Stimulated activated CD8-positive, alpha-beta memory T cell treated with anti-CD3 and anti-CD28 coated beads, Interleukin-2, amount 100 ng/mL, for 1 hour (primary cell): ENCODE results near the gene TOP3B.
A peak's percentile ranks its signal among the peaks of the same experiment; 100 is the strongest.

ENCODE experiments used
- DNase-seq, 2 donors: peaks; one replicate each; pipeline ENCODE4 v3.0.0-alpha.2; 2020; ENCODE audit warnings: low read depth in 2 of 2

TOP3B gene

DNA sequence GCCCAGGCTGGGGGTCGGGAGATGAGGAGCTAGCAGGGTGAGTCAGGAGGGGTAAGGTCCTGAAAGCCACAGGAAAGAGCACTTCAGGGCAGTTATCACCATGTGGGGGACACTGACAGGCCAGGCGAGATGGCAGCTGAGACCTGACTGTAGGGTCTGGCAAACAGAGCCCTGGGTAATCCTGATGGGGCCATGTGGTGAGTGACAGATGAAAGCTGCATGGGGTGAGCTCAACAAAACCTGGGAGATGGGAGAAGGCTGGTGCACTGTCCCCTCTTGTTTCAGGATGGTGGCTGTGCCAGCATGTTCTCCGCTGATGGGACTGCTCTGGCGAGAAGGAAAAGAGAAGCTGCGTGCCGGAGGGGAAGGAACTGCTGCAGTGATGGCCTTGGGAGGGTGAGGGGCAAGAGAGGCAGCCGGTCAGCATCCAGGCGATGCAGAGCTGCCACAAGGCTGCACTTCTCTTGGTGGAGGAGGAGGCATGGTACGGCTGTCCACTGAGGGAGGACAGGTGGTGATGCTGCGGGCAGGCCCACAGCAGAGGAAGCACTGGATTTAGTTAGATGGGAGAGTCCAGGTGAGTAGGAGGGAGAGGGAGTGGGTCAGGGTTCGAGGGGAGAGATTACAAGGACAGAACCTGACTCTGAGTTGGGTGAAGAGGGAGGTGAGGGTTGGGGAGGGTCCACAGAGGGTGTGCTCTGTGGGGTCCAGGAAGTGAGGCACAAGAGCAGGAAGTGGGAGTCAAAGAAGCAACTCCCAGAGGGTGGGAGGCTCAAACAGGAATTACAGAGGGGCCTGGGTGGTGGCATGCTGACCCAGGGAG is 3.8 kb downstream of the TOP3B start:
- DNase-seq: no peak

DNA sequence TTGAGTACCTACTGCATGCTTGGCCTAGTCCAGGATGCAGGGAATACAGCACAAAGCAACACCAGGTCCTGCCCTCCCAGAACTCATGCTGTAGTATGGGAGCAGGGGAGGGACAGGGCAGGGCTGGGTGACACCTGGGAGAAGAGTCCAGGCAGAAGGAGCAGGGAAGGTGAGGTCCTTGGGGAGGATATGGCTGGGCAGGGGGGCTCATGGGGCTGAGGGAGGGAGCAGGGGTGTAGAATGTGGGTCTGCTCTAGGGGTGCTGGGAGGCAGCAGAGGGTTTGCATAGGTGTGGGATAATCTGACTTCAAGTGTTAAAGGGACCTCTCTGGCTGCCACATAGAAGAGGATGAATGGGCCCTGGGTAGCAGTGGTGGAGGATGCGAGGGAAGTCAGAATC is 4.8 kb downstream of the TOP3B start:
- DNase-seq: no peak

DNA sequence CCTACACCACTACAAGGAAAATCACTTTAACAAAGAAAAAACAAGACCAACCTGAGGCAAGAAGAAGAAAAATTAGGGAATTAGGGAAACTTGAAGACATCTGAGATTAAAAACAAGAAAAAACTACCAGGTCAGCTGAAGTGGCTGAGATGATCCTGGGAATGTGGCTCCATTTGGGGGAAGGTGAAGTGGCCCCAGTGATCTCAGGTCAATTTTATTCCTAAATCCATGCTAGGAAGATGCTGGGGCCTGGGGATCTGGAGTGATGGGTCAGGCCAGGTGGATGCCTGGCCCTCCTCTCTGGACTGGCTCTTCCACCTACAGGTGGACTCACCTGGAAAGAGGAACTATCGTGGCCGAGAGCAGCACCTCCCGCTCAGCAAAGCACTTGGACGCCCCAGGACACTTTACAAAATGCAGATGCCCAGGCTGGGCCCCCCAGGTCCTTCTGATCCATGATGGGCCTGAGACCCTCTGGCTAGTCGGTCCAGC is 6.7 kb downstream of the TOP3B start:
- DNase-seq: no peak

DNA sequence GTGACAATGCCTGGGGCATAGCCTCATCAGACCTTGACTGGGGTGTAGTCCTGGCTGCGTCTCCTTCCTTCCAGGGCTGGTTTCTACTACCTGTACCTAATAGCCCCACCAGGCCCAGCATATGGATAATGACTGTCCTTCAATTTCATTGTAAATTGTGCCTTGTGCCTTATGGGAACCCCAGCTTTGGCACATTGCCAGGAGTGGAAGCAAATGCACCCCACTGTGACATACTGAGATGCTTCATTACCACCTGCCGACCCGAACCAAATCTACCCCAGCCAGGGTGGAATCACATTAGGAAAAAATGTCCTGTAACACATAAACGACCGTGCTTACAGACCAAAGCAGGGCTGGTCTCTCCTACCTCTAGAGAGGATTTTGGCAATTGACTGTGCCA is 7.3 kb downstream of the TOP3B start:
- no peak for DNase-seq

DNA sequence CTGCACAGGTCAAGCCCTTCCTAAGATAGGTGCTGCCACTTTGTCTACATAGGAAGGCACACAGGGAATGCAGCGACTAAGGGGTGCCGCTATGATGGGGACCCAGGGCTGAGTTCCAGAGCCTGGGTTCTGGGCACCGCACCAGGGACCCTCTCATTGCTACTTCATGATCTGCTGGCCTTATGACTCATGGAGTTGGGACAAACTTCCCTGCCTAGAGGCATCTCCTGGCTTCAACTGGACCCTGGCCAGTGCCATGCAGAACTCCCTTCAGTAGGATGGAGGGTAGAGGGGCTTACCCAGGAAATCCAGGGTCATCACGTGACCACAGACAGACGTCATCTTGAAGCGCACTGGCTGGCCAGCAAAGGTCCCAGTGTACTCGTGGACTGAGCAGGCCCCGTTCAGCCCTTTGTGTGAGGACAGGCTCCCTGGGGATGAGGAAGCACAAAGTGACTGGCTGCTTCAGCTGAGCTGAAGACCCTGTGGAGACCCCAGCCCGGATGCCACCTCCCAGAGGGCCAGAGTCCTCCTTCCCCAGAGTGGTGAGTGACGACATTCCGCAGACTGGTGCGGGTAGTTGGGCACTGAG is 8.4 kb downstream of the TOP3B start:
- no peak for DNase-seq

DNA sequence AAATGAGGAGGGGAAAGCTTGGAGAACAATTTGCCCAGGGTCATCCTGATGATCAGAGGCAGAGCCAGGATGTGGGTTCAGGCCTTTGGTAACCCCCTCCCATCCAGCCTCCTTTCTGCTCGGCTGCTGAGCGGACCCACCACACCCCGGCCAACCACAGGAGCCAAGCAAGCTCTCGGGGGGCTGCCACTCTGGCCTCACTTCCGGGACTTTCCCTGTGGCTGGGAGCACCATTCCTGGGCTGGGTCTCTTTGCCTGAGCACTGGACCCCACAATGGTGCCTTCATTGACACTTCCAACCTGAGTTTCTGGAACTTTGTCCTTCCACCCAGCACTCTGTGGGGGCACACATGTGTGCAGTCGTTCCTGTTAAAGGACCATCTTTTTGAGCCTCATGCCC is 9.8 kb downstream of the TOP3B start:
- DNase-seq: no peak

DNA sequence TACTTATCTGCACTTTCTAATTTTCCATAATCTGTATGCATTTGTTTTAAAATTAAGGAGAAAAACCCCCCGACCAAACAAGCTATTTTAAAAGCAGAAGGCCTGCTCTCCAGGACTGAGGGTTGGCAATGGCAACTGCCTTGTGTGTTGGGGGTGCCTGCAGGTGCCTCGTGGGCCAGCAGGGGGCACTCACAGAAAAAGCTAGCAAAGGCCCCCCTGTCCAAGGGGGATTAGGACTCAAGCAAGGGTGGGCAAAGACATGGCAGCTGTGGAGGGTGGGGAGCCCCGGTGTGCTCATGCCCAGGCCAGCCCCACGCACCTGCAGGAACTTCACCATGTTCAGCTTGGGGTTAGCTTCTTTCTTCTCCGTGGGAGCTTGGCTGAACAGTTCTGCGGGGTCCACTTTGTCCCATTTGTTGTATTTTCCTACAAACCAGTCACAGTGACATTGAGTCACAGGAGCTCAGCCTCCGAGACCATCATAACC is 10.3 kb downstream of the TOP3B start:
- DNase-seq: peak in 1 of 2 donors; percentile 21

DNA sequence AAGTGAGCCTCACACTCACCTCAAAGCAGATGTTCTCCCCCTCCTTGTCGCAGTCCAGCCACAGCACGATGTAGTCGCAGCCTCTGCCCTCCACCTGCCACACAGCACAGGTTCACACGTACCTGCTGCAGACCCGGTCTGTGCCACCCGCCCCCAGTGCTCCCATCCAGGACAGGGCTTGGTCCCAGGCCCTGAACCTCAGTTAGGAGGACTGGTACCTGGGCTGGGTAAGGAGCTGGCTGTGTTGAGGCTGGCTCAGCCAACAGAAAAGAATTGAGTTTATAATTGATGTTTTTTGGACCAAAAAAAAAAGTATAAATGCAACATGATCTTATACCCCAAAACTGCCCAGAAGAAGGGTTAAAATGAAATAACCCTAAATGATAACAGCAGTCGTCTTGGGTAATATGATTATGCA is 10.7 kb downstream of the TOP3B start:
- DNase-seq: no peak

DNA sequence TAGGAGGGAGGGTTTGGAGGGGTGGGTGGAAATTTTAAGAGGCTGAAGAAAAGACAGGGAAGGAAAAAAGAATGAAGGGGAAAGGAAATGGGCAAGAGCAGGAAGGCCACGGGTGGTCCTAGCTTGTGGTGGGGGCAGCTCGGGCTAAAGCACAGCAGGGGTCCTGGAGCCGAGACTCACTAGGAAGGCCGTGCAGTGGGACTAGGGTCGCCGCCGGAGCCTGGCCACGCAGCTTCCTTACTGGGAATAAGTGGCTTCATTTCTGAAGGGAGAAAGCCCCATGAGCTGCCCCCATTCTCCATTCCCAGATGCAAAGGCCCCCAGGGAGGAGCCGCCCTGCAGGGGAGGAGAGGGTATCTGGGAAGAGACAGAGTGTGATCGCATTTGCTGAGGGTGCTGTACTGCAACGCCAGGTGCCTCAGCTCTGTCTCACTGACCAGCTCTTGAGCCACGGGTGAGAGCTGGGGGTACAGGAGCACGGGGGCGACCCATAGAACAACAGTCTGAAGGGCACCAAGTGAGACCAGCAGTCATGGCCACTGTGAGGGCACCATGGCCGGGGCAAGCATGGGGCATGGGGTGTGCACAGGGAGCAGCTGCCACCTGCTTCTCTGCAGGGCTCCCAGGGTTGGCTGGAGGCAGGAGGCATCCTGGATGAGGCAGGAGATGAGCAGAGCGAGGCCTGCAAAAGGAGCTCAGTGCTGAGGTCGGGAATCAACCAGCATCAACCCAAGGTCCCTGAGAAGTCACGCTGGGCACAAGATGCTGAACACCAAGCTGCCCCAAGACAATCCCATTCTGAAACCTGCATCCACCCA is 11.6 kb downstream of the TOP3B start:
- no peak for DNase-seq

DNA sequence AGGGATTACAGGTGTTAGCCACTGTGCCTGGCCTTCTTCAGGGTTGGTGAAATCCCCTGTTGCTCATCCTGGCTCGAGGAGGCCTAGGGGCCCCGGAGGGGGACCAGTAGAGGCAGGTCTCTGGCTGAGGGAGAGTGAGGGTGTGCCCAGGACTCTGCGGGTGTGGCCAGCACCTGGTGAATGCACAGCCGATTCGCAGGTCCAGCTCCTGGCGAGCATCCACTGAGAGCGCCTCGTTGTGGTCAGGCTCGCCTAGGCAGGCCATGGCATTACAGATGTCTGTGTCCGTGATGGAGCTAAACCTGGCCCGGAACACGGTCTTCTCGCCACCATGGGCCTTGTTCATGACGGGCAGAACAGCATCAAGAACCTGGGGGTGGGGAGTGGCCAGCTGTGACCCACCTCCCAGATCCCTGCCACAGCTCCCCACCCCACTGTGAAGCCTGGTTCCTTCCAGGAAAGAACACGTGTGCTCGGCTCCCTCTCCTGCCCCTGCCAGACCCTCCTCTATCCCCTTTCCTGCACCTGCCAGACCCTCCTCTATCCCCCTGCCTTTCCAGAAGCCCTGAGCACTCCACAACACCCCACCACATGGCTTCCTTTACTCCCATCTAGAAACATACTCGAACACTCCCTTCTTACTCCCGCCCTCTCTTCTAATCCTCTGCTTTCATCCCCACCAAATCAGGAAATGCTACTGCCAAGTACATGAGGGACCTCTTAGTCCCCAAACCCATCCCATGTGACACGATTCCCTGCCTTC is 12.4 kb downstream of the TOP3B start:
- DNase-seq: no peak

DNA sequence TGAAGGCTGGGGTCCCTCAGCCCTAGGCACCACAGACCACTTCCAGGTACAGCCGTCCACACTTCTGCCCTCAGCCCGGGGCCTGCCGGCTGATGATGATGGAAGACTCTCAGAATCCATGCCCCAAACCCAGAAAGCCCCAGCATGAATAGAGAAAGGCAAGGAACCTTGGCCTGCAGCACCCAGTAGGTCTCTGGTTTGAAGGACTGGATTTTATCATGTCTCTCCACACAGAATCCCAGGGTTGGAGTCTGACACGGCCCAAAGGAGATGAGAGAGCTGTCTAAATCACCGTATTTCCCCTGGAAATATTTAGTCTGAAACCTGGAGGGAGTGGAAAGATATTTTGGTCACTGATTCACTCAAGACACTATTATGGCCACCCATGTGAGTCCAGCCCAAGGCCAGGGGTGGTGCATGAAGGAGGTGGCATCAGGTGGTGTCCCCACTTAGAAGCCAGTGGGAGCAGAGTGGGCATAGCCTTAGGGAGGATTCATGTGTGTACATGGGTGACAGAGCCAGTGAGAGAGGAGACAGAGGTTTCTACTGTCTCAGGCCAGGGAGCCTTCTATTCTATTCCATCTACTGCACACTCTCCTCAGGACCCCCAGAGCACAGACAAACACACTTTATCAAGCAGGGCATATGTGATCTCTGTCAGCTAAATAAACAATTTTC is 14.0 kb downstream of the TOP3B start:
- no peak for DNase-seq

DNA sequence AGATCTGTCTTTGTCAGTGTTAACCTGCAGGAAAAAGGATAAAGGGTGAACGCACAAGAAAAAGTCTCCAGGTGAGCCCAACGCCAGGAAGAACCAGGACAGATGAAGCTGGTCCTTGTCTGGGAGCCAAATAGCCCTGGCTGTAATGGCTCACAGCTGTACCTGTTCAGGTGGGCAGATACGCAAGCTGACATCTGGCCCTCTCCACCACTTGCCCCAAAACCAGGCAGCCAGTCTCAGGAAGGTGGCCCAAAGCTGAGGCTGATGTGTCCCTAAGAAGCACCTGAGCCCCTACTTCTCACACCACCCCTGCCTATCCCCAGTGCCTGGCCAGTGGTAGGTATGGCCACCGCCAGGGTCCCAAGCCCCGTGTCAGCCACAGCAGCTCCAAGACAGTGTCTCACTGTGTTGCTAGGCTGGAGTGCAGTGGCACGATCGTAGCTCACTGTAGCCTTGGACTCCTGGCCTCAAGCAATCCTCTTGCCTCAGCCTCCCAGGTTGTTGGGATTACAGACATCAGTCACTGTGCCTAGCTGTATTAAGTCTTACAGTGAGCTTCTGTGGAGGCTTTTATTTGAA is 14.8 kb downstream of the TOP3B start:
- DNase-seq: no peak

DNA sequence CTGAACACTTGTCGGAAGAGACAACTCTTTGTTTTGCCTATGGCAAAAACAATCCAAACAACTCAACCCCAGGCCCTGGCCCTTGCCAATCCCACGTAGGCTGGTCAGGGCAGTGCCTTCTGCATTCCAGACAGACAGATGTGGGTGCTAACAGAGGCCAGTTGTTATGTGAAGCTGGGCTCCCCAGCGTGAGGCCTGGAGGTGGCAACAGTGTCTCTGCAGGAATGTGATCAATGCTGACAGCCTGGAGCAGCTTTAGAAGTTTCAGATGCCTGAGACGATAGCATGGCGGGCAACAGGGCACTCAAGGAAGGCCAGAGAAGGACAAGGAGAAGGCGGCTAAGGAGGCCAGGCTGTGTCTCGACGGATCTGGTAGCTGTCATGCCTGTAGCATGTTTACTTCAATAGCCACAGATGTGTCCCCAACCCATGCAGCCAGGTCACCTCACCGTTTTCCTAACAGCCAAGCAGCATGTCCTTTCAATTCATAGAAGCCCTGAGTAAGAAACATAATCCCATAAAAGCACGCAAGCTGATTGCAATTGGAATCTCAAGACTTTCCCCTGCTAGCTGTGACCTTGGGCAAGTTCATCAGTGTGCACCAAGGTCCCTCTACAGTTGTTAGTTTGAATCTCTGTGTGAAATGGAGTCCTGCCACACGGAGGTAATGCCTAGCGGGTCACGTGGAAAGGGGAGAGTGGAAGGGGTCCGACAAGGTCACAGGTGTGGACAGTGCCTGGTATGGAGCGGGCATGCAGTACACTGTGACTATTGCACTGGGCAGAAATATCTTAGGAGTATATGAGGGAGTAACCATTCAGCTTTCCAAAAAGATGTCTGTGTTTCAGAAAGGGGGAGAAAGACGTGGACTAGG is 15.7 kb downstream of the TOP3B start:
- DNase-seq: no peak

DNA sequence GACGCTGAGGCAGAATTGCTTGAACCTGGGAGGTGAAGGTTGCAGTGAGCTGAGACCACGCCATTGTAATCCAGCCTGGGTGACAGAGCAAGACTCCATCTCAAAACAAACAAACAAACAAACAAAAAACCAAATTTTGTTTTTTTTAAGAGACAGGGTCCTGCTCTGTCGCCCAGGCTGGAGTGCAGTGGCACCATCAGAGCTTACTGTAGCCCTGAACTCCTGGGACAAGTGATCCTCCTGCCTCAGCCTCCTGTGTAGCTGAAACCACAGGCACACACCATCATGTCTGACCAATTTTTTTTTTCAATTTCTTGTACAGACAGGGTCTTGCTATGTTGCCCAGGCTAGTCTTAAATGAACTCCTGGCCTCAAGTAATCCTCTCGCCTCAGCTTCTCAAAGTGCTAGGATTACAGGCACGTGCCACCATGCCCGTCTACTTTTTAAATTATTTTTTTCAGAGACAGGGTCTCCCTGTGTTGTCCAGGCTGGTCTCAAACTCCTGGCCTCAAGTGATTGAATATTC is 16.8 kb downstream of the TOP3B start:
- DNase-seq: no peak

DNA sequence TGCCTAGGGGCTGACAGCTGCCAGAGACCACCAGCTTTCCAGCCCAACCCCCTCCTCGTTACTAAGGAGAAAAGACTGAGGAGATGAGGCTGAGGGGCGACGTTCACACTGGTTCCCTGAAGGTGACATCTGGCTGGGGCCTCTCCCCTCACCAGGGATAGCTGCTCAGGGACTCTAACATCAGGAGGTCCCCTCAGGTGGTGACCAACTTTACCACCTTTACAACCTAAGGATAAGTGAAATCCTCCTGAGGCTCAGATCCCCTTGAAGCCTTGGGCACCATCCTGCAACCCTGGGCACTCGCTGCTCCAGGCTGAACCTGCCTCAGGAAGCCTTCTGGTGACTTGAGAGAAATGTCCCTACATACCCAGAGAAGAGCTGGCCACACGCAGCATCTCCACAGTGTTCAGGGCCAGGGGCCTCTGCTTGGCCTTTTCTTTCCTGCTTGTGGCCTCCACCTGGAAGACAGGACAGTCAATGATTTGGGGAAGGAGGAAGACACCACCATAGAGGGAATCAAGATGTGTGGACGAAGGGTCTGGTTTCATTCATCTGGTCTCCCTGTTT is 17.6 kb downstream of the TOP3B start:
- DNase-seq: no peak

DNA sequence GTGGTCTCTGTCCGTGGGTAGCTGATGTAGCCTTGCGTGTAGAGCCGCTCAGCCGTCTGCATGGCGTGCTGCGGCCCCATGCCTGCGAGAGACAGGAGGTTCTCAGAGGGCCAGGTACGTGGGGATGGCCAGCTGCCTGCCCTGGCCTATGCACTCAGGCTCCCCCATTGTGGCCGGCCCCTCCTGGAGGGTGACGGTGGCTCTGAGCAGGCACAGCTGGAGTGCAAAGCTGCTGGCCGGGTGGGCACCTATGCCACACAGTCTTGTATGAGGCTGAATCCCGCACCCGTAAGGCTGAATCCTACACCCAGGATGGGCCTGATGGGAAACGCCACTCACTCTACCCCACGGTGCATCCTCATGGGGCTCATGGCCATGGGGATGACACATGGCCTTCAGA is 18.4 kb downstream of the TOP3B start:
- no peak for DNase-seq

DNA sequence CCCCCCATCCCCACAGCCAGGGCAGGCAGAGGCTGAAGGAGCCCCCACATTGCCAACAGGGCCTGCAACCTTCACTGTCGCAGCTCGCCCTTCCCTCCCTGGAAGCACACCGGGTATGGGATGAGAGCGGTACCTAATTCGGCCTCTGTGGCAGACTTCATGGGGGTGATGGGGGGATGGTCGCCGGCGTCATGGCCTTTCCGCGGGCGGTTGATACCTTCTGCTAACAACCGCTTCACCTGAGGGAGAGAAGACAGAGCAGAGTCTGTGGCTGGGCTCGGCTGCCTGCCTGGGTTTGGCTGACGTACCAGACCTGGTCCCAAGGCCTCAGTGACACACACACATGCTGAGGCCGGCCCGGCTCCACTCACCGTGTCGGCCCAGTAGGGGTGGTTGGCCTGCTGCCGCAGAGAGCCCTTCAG is 18.8 kb downstream of the TOP3B start:
- no peak for DNase-seq

DNA sequence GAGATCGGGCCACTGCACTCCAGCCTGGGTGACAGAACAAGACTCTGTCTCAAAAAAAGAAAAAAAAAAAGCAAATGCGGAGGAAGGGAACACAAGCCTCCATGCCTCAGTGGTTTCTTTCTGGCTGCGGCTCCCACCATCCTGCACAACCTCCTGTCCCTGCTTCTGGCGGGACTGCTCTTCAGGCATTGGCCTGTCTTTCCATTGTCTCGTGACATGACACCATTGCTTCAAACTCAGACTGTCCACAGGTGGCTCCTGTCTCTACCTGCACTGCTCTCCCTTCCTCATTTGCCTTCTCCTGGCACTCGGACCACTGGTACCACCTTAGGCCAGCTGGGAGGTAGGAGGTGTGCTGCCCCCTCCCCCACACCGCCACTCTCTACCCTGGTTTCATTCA is 19.3 kb downstream of the TOP3B start:
- DNase-seq: no peak

DNA sequence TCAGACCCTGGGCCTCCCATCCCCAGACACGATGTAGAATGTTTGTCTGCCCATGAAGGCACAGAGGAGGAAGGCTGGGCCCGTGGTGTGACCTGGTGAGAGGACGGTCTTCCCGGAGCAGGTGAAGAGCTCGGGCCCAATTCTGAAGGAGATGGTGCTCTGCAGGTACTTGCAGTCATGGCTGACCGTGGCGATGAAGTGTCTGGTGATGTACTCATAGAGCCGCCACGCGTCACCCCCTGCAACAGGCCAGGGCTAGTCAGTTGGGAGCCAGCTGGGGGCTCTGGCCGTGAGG is 20.0 kb downstream of the TOP3B start:
- no peak for DNase-seq
